DND-41 (cell line): ENCODE measurements around the gene AKAP6.
"Not testable (repeated sequence)": the region's sequence is repeated elsewhere in the genome, so short reads cannot be mapped to it uniquely, and the experiment has no call there.

ENCODE experiments used
- ATAC-seq: fragments of 200-7000 bp; cut with Tn5 transposase; 3 replicates; pipeline ENCODE4 v1.9.1; 2021; ENCODE audit warnings: low read depth; ENCODE audit not compliant: insufficient read depth
- DNase-seq: peaks from one replicate; pipeline ENCODE4 v3.0.0-alpha.2; 2020
- H2AFZ ChIP-seq: 2 replicates; pipeline ENCODE4 v1.6.0; 2012; ENCODE audit warnings: low read depth, low read length
- H3K27ac ChIP-seq: 2 replicates; pipeline ENCODE4 v1.5.1; 2012; ENCODE audit warnings: low read length, inconsistent platforms
- H3K27me3 ChIP-seq: fragments of 200-600 bp; sonication (generic); 2 replicates; pipeline ENCODE4 v1.6.0; 2012; ENCODE audit warnings: low read length, mild to moderate bottlenecking, inconsistent platforms; ENCODE audit not compliant: insufficient read depth, poor library complexity
- H3K36me3 ChIP-seq: 2 replicates; pipeline ENCODE4 v1.5.1; 2012; ENCODE audit warnings: low read length, inconsistent platforms; ENCODE audit not compliant: insufficient read depth
- H3K4me1 ChIP-seq: 2 replicates; pipeline ENCODE4 v1.5.1; 2012; ENCODE audit warnings: mild to moderate bottlenecking, low read length; ENCODE audit not compliant: insufficient read depth
- H3K4me2 ChIP-seq: 2 replicates; pipeline ENCODE4 v1.6.0; 2012; ENCODE audit warnings: mild to moderate bottlenecking, moderate library complexity, low read length, inconsistent platforms; ENCODE audit not compliant: insufficient read depth
- H3K4me3 ChIP-seq, 2 experiments: fragments of 200-600 bp in 1 of 2; shearing (Covaris generic) in 1 of 2; 2 replicates each; pipeline ENCODE4 v1.5.1; 2012 to 2016; ENCODE audit warnings: inconsistent platforms in 2 of 2, low read length in 2 of 2, mild to moderate bottlenecking in 2 of 2, low read depth in 1 of 2, moderate library complexity in 1 of 2
- H3K79me2 ChIP-seq: 2 replicates; pipeline ENCODE4 v1.6.0; 2012; ENCODE audit warnings: low read length, inconsistent platforms; ENCODE audit not compliant: insufficient read depth
- H3K9ac ChIP-seq: 2 replicates; pipeline ENCODE4 v1.6.0; 2012; ENCODE audit warnings: low read depth, mild to moderate bottlenecking, inconsistent platforms, low read length, moderate library complexity
- H3K9me3 ChIP-seq: 2 replicates; pipeline ENCODE4 v1.5.1; 2012; ENCODE audit warnings: low read length, moderate library complexity, mild to moderate bottlenecking, inconsistent platforms; ENCODE audit not compliant: insufficient read depth, severe bottlenecking
- H4K20me1 ChIP-seq: 2 replicates; pipeline ENCODE4 v1.6.0; 2012; ENCODE audit warnings: low read length; ENCODE audit not compliant: insufficient read depth
- CTCF ChIP-seq: IDR thresholded peaks from 2 replicates; pipeline ENCODE4 v1.5.1; 2012; ENCODE audit warnings: borderline replicate concordance, low read length, moderate library complexity, mild to moderate bottlenecking; ENCODE audit not compliant: poor library complexity, severe bottlenecking; ENCODE audit errors: extremely low read depth
- EZH2 ChIP-seq: IDR thresholded peaks from 3 replicates; pipeline ENCODE4 v1.6.1; 2012; ENCODE audit warnings: borderline replicate concordance, low read depth, mild to moderate bottlenecking, moderate library complexity, low read length, inconsistent platforms; ENCODE audit not compliant: severe bottlenecking

AKAP6 gene

GRCh38 chr14:32382704-32383103 lies 53.6 kb downstream of the AKAP6 start:
- Histone ChIP-seq H3K4me1 (no peaks in the 10 kb centered on the region), H3K9ac (no peak overlapping the region), H3K4me2 (no peak overlapping the region), H3K4me3 (no peak overlapping the region), H3K9me3 (no peaks in the 10 kb centered on the region), H3K27ac (no peak overlapping the region), H3K27me3 (no peaks in the 10 kb centered on the region), H2AFZ (no peak overlapping the region), H4K20me1 (no peaks in the 10 kb centered on the region), H3K36me3 (no peaks in the 10 kb centered on the region), H3K79me2 (no peaks in the 10 kb centered on the region)
- TF ChIP-seq CTCF, result peak; percentile 41
- no peak for TF ChIP-seq EZH2
- no peak for DNase-seq
- ATAC-seq, result 0 out of 3 replicates have a peak, but pooled peaks have one; percentile 47

GRCh38 chr14:32383364-32384009 lies 54.4 kb downstream of the AKAP6 start:
- ATAC-seq (no peak), DNase-seq (no peak)
- Histone ChIP-seq H3K36me3 (no peaks in the 10 kb centered on the region), H3K4me2 (no peak overlapping the region), H3K27ac (no peak overlapping the region), H2AFZ (no peak overlapping the region), H3K27me3 (no peaks in the 10 kb centered on the region), H3K9me3 (no peaks in the 10 kb centered on the region), H3K4me3 (no peak overlapping the region), H3K9ac (no peak overlapping the region), H3K4me1 (no peaks in the 10 kb centered on the region), H3K79me2 (no peaks in the 10 kb centered on the region), H4K20me1 (no peaks in the 10 kb centered on the region)
- TF ChIP-seq CTCF (no peak), EZH2 (no peak)

GRCh38 chr14:32384464-32384863 lies 55.4 kb downstream of the AKAP6 start:
- Histone ChIP-seq H3K4me3 (no peak overlapping the region), H2AFZ (no peak overlapping the region), H4K20me1 (no peaks in the 10 kb centered on the region), H3K9ac (no peak overlapping the region), H3K27ac (no peak overlapping the region), H3K36me3 (no peaks in the 10 kb centered on the region), H3K27me3 (no peaks in the 10 kb centered on the region), H3K4me2 (no peak overlapping the region), H3K9me3 (no peaks in the 10 kb centered on the region), H3K79me2 (no peaks in the 10 kb centered on the region), H3K4me1 (no peaks in the 10 kb centered on the region)
- DNase-seq (no peak), ATAC-seq (no peak)
- no peak for TF ChIP-seq EZH2
- TF ChIP-seq CTCF, result no peak

- H3K9ac ChIP-seq, H3K4me2 ChIP-seq, H3K9me3 ChIP-seq, H3K27ac ChIP-seq, H3K4me3 ChIP-seq, H4K20me1 ChIP-seq, H3K79me2 ChIP-seq, H3K36me3 ChIP-seq, H3K4me1 ChIP-seq, H2AFZ ChIP-seq, DNase-seq, H3K27me3 ChIP-seq, ATAC-seq: not testable (repeated sequence)
These were observed 58.2 kb downstream of the AKAP6 start for GRCh38 chr14:32387295-32387694.
